Fibroblast of the aortic adventitia (primary cell): ENCODE results near the gene SUCLG2. TPM values are rescaled to one million over a fixed set of nuclear protein-coding genes. Genes with fewer than 3 reads are reported as not detected.

Source experiments
- DNase-seq: peaks from one replicate; pipeline ENCODE4 v3.0.0-alpha.2; 2010; ENCODE audit warnings: low read depth
- H3K4me3 ChIP-seq: 2 replicates; pipeline ENCODE4 v1.5.1; 2011; ENCODE audit warnings: low read depth, mild to moderate bottlenecking, control low read depth, low read length, moderate library complexity
- total RNA-seq: library from RNA; depleted of rRNA; stranded (reverse); fragments of >200 nt; gene quantifications from 2 replicates; pipeline ENCODE4 v1.2.3, GENCODE V29; 2012; ENCODE audit warnings: low replicate concordance
- TF ChIP-seq, protein P1 (sequence below): IDR thresholded peaks from 2 replicates; pipeline ENCODE4 v1.5.1; 2011; ENCODE audit warnings: mild to moderate bottlenecking, low read length, control low read depth, inconsistent platforms; ENCODE audit not compliant: insufficient read depth

Gene SUCLG2
- total RNA-seq, 1 donor: 73.9 TPM

DNA sequence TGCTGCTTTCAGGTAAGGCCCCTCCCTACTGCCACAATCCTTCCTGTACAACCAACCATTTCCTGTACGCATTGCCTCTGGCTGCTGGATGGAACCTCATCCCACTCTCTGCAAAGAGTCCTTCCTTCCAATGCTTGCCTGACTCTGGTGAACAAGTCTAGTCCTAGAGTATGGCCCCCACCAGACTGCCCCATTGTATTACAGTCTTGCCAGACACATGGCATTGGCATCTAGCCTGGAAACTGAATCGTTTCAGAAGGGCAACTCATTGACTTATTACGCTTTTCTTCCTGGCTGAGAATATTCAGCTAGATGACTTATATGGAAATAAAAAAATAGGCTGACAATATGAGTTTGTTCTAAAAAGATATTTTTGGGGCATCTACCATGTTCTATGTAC lies 170.3 kb downstream of the SUCLG2 start:
- DNase-seq: no peak
- H3K4me3 ChIP-seq: no peak overlapping the region
- TF ChIP-seq, protein P1, sequence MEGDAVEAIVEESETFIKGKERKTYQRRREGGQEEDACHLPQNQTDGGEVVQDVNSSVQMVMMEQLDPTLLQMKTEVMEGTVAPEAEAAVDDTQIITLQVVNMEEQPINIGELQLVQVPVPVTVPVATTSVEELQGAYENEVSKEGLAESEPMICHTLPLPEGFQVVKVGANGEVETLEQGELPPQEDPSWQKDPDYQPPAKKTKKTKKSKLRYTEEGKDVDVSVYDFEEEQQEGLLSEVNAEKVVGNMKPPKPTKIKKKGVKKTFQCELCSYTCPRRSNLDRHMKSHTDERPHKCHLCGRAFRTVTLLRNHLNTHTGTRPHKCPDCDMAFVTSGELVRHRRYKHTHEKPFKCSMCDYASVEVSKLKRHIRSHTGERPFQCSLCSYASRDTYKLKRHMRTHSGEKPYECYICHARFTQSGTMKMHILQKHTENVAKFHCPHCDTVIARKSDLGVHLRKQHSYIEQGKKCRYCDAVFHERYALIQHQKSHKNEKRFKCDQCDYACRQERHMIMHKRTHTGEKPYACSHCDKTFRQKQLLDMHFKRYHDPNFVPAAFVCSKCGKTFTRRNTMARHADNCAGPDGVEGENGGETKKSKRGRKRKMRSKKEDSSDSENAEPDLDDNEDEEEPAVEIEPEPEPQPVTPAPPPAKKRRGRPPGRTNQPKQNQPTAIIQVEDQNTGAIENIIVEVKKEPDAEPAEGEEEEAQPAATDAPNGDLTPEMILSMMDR: no peak

DNA sequence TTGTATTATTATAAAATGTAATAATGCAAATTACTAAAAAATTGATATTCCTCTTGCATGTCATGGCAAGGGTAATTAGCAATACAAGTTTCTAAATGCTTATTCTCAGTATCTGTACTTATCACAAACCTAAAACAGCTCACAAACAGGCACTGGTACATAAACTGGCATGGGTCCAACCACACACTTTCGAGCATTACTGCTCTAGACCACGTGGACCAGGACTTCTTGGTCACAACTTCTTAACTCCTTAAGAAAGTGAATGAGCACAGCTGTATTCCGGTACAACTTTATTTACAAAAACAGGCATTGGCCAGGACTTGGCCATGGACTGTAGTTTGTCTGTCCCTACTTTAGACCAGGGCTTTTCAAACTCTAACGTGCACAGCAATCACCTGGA lies 173.3 kb downstream of the SUCLG2 start:
- no peak overlapping the region for H3K4me3 ChIP-seq
- TF ChIP-seq, protein P1: no peak
- no peak for DNase-seq

DNA sequence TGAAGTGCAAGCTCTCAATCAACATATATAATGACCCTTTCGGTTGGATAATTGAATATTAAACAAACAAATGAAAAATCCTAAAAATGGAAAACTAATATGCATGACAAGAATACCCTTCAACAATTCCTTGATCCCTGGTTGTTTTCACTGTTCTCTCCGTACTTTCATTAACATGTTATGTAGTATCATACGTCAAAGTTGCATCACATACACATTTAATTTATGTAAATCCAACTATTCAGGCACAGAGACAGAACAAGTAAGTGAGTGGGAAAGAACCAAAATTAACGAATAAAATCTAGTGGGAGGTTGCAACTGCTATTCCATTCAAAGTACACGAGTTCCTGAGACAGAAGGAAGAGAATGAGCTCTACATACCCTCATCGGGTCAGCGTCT lies 176.0 kb downstream of the SUCLG2 start:
- DNase-seq: no peak
- TF ChIP-seq, protein P1: no peak

DNA sequence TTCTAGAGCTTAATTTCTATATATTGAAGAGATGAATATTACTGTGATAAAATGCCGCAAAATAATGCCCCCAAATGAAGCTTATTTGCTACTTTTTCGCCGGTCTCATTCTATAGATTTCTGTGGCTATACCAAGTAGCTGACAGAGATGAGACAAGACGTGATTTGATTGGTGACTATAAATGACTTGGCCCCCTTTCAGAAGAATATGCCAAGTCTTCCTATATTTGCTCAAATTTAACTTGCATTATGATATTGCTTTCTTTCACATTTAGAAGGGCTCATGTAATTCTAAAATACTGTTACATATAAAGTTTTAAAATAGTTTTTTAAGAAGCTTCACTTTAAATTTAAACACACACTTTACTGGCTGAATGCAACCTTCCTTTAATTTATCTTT lies 180.1 kb downstream of the SUCLG2 start:
- TF ChIP-seq, protein P1: no peak
- DNase-seq: no peak
- H3K4me3 ChIP-seq: no peak overlapping the region

More for the DNA sequence above, 176.0 kb downstream of the SUCLG2 start:
- no peak overlapping the region for H3K4me3 ChIP-seq

DNA sequence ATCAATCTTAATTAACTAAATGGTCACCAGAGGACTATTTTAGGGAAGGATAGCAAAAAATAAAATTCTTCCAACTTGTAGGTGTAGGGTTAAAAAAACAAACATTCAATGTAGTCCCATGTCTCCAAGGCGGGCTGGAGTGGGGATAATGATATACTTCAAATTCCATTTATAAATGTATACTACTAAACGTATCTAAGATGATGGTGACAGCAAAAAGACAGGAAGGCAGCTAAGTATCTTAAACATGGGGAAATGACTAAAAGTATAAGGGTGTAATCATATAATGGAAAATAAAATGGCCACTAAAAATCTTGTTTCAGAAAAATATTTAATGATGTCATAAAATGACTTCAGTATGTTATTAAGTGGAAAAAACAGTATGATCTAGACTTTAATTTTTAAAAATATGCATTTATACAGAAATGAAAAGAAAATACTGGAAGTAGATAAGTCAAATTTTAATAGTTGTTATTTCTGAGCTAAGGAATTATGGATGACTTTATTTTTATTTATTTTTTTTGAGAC lies 181.7 kb downstream of the SUCLG2 start:
- TF ChIP-seq, protein P1: no peak
- H3K4me3 ChIP-seq: no peak overlapping the region
- DNase-seq: no peak

DNA sequence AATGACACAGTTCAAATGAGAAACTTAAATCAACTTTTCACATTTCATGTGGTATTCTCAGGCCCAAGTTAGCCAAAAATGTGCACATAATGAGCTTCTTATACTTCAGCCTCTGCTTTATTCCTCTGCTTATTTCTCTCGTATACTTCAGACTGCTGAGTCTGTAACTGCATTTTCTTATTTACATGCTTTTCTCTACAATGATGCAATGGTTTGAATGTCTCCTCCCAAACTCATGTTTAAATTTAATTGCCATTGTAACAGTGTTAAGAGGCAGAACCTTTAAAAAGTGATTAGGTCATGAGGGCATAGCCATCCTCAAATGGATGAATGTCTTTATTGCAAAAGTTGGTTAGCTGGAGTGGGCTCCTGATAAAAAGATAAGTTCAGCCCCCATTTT lies 184.2 kb downstream of the SUCLG2 start:
- no peak overlapping the region for H3K4me3 ChIP-seq
- DNase-seq: no peak
- TF ChIP-seq, protein P1: no peak

DNA sequence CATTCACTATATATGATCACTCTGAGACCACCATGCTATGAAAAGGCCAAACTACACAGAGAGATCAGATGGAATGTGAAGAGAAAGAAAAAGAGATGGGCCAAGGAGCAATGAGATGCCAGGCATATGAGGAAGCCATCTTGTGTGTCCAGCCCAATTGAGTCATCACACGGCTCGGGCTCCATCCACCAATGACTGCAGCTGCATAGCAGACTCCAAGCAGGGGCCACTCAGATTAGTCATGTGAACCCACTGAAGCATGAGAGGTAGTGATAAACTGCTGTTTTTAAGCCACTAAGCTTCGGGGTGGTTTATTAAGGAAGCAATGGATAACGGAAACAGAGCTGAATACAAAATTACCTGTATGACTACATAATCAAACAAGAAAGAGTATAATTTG lies 185.9 kb downstream of the SUCLG2 start:
- no peak overlapping the region for H3K4me3 ChIP-seq
- TF ChIP-seq, protein P1: no peak
- DNase-seq: no peak
